KMS-11 (cell line): ENCODE results near the gene PHTF2.

Experiments
- H2AFZ ChIP-seq: fragments of 200-600 bp; sonication (generic); 2 replicates; pipeline ENCODE4 v1.6.1; 2016; ENCODE audit warnings: antibody characterized with exemption, mixed run types, low read depth
- H3K27ac ChIP-seq: fragments of 200-600 bp; sonication (generic); 2 replicates; pipeline ENCODE4 v1.6.1; 2016; ENCODE audit warnings: mild to moderate bottlenecking, mixed run types
- H3K27me3 ChIP-seq: fragments of 200-600 bp; sonication (generic); 2 replicates; pipeline ENCODE4 v1.6.1; 2017; ENCODE audit warnings: mild to moderate bottlenecking, low read depth, mixed run types, moderate library complexity; ENCODE audit not compliant: insufficient read depth
- H3K36me3 ChIP-seq: fragments of 200-600 bp; sonication (generic); 2 replicates; pipeline ENCODE4 v1.6.1; 2017; ENCODE audit warnings: mild to moderate bottlenecking, mixed run types; ENCODE audit not compliant: insufficient read depth
- H3K4me1 ChIP-seq: fragments of 200-600 bp; sonication (generic); 2 replicates; pipeline ENCODE4 v1.6.1; 2016; ENCODE audit warnings: mild to moderate bottlenecking, low read depth, mixed run types; ENCODE audit not compliant: poor library complexity, severe bottlenecking
- H3K4me2 ChIP-seq: fragments of 200-600 bp; sonication (generic); 2 replicates; pipeline ENCODE4 v1.7.0; 2016; ENCODE audit warnings: mild to moderate bottlenecking, mixed run types
- H3K4me3 ChIP-seq: fragments of 200-600 bp; sonication (generic); IDR thresholded peaks from 2 replicates; pipeline ENCODE4 v1.6.1; 2017; ENCODE audit warnings: low read depth, low read length, mixed read lengths; ENCODE audit not compliant: insufficient read depth
- H3K79me2 ChIP-seq: fragments of 200-600 bp; sonication (generic); 2 replicates; pipeline ENCODE4 v1.6.1; 2016; ENCODE audit warnings: low read depth, mixed run types; ENCODE audit not compliant: insufficient read depth
- H3K9ac ChIP-seq: fragments of 200-600 bp; sonication (generic); 2 replicates; pipeline ENCODE4 v1.6.1; 2016; ENCODE audit warnings: mild to moderate bottlenecking, mixed run types
- H4K20me1 ChIP-seq: fragments of 200-600 bp; sonication (generic); 2 replicates; pipeline ENCODE4 v1.6.1; 2016; ENCODE audit warnings: mild to moderate bottlenecking, mixed run types; ENCODE audit not compliant: insufficient read depth
- CTCF ChIP-seq: fragments of 200-600 bp; sonication (generic); conservative IDR thresholded peaks from 2 replicates; pipeline ENCODE4 v1.6.1; 2017; ENCODE audit warnings: low read depth, mild to moderate bottlenecking, antibody characterized with exemption, low read length, moderate library complexity, mixed read lengths

Gene PHTF2

GRCh38 chr7:78002715-78003114 lies 204.1 kb downstream of the PHTF2 start:
- no peak for TF ChIP-seq CTCF
- H3K27me3 ChIP-seq, result no peaks in the 10 kb centered on the region
- no peak overlapping the region for H3K9ac ChIP-seq
- H3K79me2 ChIP-seq, result no peaks in the 10 kb centered on the region
- H2AFZ ChIP-seq, result no peak overlapping the region
- H3K36me3 ChIP-seq, result no peaks in the 10 kb centered on the region
- no peak overlapping the region for H3K27ac ChIP-seq
- H3K4me1 ChIP-seq, result no peaks in the 10 kb centered on the region
- H3K4me3 ChIP-seq, result no peak overlapping the region
- H4K20me1 ChIP-seq, result no peaks in the 10 kb centered on the region
- H3K4me2 ChIP-seq, result no peak overlapping the region

GRCh38 chr7:78006063-78006755 lies 207.6 kb downstream of the PHTF2 start:
- no peak overlapping the region for H2AFZ ChIP-seq
- H3K9ac ChIP-seq, result no peak overlapping the region
- no peaks in the 10 kb centered on the region for H3K79me2 ChIP-seq
- no peak overlapping the region for H3K27ac ChIP-seq
- H3K4me2 ChIP-seq, result no peak overlapping the region
- H4K20me1 ChIP-seq, result no peaks in the 10 kb centered on the region
- no peak overlapping the region for H3K4me3 ChIP-seq
- H3K4me1 ChIP-seq, result no peaks in the 10 kb centered on the region
- no peaks in the 10 kb centered on the region for H3K27me3 ChIP-seq
- H3K36me3 ChIP-seq, result no peaks in the 10 kb centered on the region
- no peak for TF ChIP-seq CTCF
